Neuronal stem cell (in vitro differentiated cells): Measurements from ENCODE around the gene CACNA1C.

Experiments used
- DNase-seq: peaks from one replicate; pipeline ENCODE4 v3.0.0-alpha.2; 2013; ENCODE audit warnings: low spot score
- H2AFZ ChIP-seq: one replicate; pipeline ENCODE4 v1.6.1; 2013; ENCODE audit warnings: mild to moderate bottlenecking, low read length, inconsistent platforms
- H2AK5ac ChIP-seq: 2 replicates; pipeline ENCODE4 v1.6.1; 2013; ENCODE audit warnings: low read depth, mild to moderate bottlenecking, inconsistent platforms, low read length, moderate library complexity, mixed read lengths
- H2BK120ac ChIP-seq: 2 replicates; pipeline ENCODE4 v1.6.1; 2013; ENCODE audit warnings: low read depth, mild to moderate bottlenecking, inconsistent platforms, low read length, moderate library complexity, mixed read lengths
- H2BK12ac ChIP-seq: one replicate; pipeline ENCODE4 v1.6.1; 2013; ENCODE audit warnings: low read length, inconsistent platforms
- H2BK15ac ChIP-seq: 2 replicates; pipeline ENCODE4 v1.6.1; 2013; ENCODE audit warnings: mild to moderate bottlenecking, low read length, inconsistent platforms, mixed read lengths
- H2BK5ac ChIP-seq: one replicate; pipeline ENCODE4 v1.6.1; 2013; ENCODE audit warnings: inconsistent platforms, mild to moderate bottlenecking, low read length, moderate library complexity
- H3K14ac ChIP-seq: one replicate; pipeline ENCODE4 v1.6.1; 2013; ENCODE audit warnings: low read length, inconsistent platforms
- H3K18ac ChIP-seq: 2 replicates; pipeline ENCODE4 v1.6.1; 2013; ENCODE audit warnings: low read length, inconsistent platforms
- H3K23ac ChIP-seq: 2 replicates; pipeline ENCODE4 v1.6.1; 2013; ENCODE audit warnings: low read depth, mild to moderate bottlenecking, mixed read lengths, low read length, inconsistent platforms; ENCODE audit not compliant: poor library complexity
- H3K27ac ChIP-seq: replicated peaks from 3 replicates; pipeline ENCODE4 v1.5.1; 2013; ENCODE audit warnings: low read length, inconsistent platforms
- H3K27me3 ChIP-seq, 3 experiments: 2 replicates each; pipeline ENCODE4 v1.6.1; 2013; ENCODE audit warnings: low read length in 3 of 3, mild to moderate bottlenecking in 2 of 3, inconsistent platforms in 1 of 3, low read depth in 1 of 3, mixed read lengths in 1 of 3, moderate library complexity in 1 of 3; ENCODE audit not compliant: control insufficient read depth in 3 of 3, insufficient read depth in 3 of 3
- H3K36me3 ChIP-seq, 2 donors: replicated peaks in 1 of 2; 2 replicates each; pipeline ENCODE4 v1.6.1; 2013; ENCODE audit warnings: low read length in 2 of 2; ENCODE audit not compliant: control insufficient read depth in 2 of 2, insufficient read depth in 2 of 2
- H3K4ac ChIP-seq: 2 replicates; pipeline ENCODE4 v1.6.1; 2013; ENCODE audit warnings: inconsistent platforms, mild to moderate bottlenecking, low read length, moderate library complexity
- H3K4me1 ChIP-seq, 2 donors: 1 replicate in 1 of 2; 2 replicates in 1 of 2; pipeline ENCODE4 v1.6.1; 2013; ENCODE audit warnings: low read length in 2 of 2, low read depth in 1 of 2; ENCODE audit not compliant: control insufficient read depth in 2 of 2, insufficient read depth in 1 of 2
- H3K4me2 ChIP-seq: one replicate; pipeline ENCODE4 v1.6.1; 2013; ENCODE audit warnings: mild to moderate bottlenecking, low read length, inconsistent platforms; ENCODE audit not compliant: insufficient read depth, poor library complexity, severe bottlenecking
- H3K4me3 ChIP-seq, 2 donors: 2 replicates each; pipeline ENCODE4 v1.5.1; 2013; ENCODE audit warnings: low read length in 2 of 2, mild to moderate bottlenecking in 2 of 2, inconsistent platforms in 1 of 2, moderate library complexity in 1 of 2
- H3K79me1 ChIP-seq: one replicate; pipeline ENCODE4 v1.6.1; 2013; ENCODE audit warnings: low read depth, mild to moderate bottlenecking, inconsistent platforms, low read length, moderate library complexity
- H3K9ac ChIP-seq: one replicate; pipeline ENCODE4 v1.6.1; 2013; ENCODE audit warnings: mild to moderate bottlenecking, low read depth, low read length, inconsistent platforms; ENCODE audit not compliant: poor library complexity
- H3K9me3 ChIP-seq, 2 donors: replicated peaks in 1 of 2; 2 replicates each; pipeline versions ENCODE3 to v1.6.1; 2013; ENCODE audit warnings: low read length in 2 of 2, mild to moderate bottlenecking in 2 of 2, inconsistent platforms in 1 of 2, low read depth in 1 of 2, mixed read lengths in 1 of 2, moderate library complexity in 1 of 2; ENCODE audit not compliant: control insufficient read depth in 2 of 2, insufficient read depth in 1 of 2
- H4K8ac ChIP-seq: one replicate; pipeline ENCODE4 v1.6.1; 2013; ENCODE audit warnings: low read depth, mild to moderate bottlenecking, inconsistent platforms, low read length, moderate library complexity
- H4K91ac ChIP-seq: one replicate; pipeline ENCODE4 v1.6.1; 2013; ENCODE audit warnings: low read length, low read depth, mild to moderate bottlenecking, inconsistent platforms; ENCODE audit not compliant: poor library complexity
- WGBS, 2 donors: extraction: QIAGEN DNeasy Blood & Tissue Kit; methylation state at CpG; one replicate each; pipeline ENCODE4 v1.1.7; 2013; ENCODE audit warnings: missing lambda C conversion rate in 2 of 2, mixed read lengths in 1 of 2; ENCODE audit not compliant: insufficient read length in 2 of 2, insufficient replicate concordance in 1 of 2; ENCODE audit errors: extremely low coverage in 2 of 2; 5-methylcytosine and 5-hydroxymethylcytosine counted together

CACNA1C gene

DNA sequence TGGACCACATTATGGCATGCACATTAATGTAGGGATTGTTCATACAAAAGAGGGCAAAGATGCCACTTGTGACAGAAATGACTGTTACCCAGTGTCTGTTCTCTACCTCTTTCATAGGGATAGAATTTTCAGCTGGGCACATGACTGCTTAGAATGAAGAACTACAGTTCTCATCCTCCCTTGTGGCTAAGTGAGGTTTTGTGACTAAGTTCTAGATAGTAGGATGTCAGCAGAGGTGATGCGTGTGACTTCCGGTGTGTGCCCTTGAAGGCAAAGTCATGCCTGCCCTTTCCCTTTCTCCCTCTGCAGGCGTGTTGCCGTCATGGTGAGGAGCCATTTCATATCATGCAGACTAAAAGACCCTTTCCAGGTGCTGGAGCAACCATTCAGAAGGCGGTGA is 99.3 kb downstream of the CACNA1C start:
- peaks cover 0 to 18% of the 10 kb centered on the region in 2 donors for H3K4me1 ChIP-seq
- no peak overlapping the region for H2BK15ac ChIP-seq
- H2BK5ac ChIP-seq: no peak overlapping the region
- no peaks in the 10 kb centered on the region for H3K36me3 ChIP-seq
- H2BK12ac ChIP-seq: no peak overlapping the region
- H3K4ac ChIP-seq: no peak overlapping the region
- no peak overlapping the region for H2AK5ac ChIP-seq
- no CpG with 5 or more reads among the region's 5 CpGs for WGBS, 2 donors
- no peak overlapping the region for H3K14ac ChIP-seq
- no peak overlapping the region for H3K18ac ChIP-seq
- no peak overlapping the region for H3K23ac ChIP-seq
- no peak overlapping the region for H4K8ac ChIP-seq
- H3K79me1 ChIP-seq: no peaks in the 10 kb centered on the region
- no peak overlapping the region for H3K4me3 ChIP-seq
- H3K9me3 ChIP-seq: no peaks in the 10 kb centered on the region
- H3K27me3 ChIP-seq: peaks cover 0 to 4% (median 0%) of the 10 kb centered on the region in 3 experiments
- H4K91ac ChIP-seq: no peak overlapping the region
- no peak overlapping the region for H3K9ac ChIP-seq
- H3K4me2 ChIP-seq: no peak overlapping the region
- no peak overlapping the region for H3K27ac ChIP-seq
- H2AFZ ChIP-seq: no peak overlapping the region
- DNase-seq: no peak
- H2BK120ac ChIP-seq: no peak overlapping the region

DNA sequence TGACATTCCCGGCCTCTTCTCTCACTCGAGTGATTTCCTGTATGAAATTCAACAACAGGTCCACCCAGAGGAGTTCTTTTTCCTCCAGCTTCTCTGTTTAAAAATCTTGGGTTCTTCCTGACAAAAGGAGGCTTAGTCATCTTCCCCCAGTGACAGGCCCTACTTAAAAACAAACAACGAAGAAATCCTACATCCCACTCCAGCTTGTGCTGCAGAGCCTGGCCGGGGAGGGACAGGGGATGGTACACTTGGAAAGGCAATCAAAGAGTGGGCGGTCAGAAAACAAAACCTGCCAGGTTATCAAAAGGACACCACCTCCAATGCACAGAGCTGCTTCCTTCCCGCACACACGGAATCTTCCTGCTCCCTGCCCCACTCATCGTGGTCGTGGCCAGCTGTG is 101.3 kb downstream of the CACNA1C start:
- H3K27ac ChIP-seq: peak overlapping the region; percentile 46
- H3K14ac ChIP-seq: no peak overlapping the region
- H3K36me3 ChIP-seq: no peaks in the 10 kb centered on the region
- peaks cover 0 to 4% (median 0%) of the 10 kb centered on the region in 3 experiments for H3K27me3 ChIP-seq
- H3K4ac ChIP-seq: no peak overlapping the region
- peak overlapping the region; percentile 72 for H3K18ac ChIP-seq
- H3K4me1 ChIP-seq: peaks cover 0 to 18% of the 10 kb centered on the region in 2 donors
- no peak overlapping the region for H4K91ac ChIP-seq
- H2AK5ac ChIP-seq: no peak overlapping the region
- no peaks in the 10 kb centered on the region for H3K79me1 ChIP-seq
- WGBS, 2 donors: no CpG with 5 or more reads among the region's 9 CpGs
- H2BK120ac ChIP-seq: no peak overlapping the region
- peak overlapping the region; percentile 38 for H2AFZ ChIP-seq
- H2BK15ac ChIP-seq: peak overlapping the region; percentile 28
- peak overlapping the region; percentile 13 for H2BK5ac ChIP-seq
- no peak overlapping the region for H3K9ac ChIP-seq
- H4K8ac ChIP-seq: no peak overlapping the region
- H3K4me3 ChIP-seq: no peak overlapping the region
- no peak overlapping the region for H2BK12ac ChIP-seq
- no peaks in the 10 kb centered on the region for H3K9me3 ChIP-seq
- H3K23ac ChIP-seq: no peak overlapping the region
- peak overlapping the region; percentile 35 for H3K4me2 ChIP-seq
- DNase-seq: no peak

DNA sequence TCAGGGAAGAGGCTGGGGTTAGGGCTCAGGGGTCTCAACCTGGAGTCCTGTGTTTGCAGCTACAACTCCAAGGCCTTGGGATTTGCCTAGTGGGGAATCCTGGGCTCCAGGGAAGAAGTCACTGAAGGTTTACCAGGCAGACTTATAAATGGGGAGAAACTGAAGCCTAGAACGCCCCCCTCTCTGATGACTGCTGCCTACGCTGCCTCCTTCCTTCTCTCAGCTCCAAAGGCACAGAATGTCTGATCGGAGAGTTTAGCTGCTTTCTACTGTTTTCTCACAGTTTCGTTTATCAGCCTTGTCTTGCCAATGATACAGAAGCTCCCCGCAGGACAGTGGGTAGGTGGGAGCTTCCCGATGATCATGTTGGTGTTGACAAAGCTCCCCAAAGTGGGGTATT is 101.7 kb downstream of the CACNA1C start:
- Histone ChIP-seq H3K4me1 (peaks cover 0 to 18% of the 10 kb centered on the region in 2 donors), H3K9me3 (no peaks in the 10 kb centered on the region), H3K9ac (no peak overlapping the region), H2BK12ac (no peak overlapping the region), H2AFZ (no peak overlapping the region), H3K79me1 (no peaks in the 10 kb centered on the region), H2BK5ac (peak overlapping the region; percentile 13), H2BK120ac (no peak overlapping the region), H3K4me3 (no peak overlapping the region), H4K91ac (no peak overlapping the region), H2AK5ac (no peak overlapping the region), H3K23ac (no peak overlapping the region), H3K4me2 (peak overlapping the region; percentile 35), H2BK15ac (peak overlapping the region; percentile 28), H3K14ac (no peak overlapping the region), H3K36me3 (no peaks in the 10 kb centered on the region), H4K8ac (no peak overlapping the region), H3K4ac (no peak overlapping the region), H3K27ac (peak overlapping the region; percentile 46), H3K18ac (peak overlapping the region; percentile 88), H3K27me3 (peaks cover 0 to 4% (median 0%) of the 10 kb centered on the region in 3 experiments)
- no CpG with 5 or more reads among the region's 6 CpGs for WGBS, 2 donors
- DNase-seq: no peak

DNA sequence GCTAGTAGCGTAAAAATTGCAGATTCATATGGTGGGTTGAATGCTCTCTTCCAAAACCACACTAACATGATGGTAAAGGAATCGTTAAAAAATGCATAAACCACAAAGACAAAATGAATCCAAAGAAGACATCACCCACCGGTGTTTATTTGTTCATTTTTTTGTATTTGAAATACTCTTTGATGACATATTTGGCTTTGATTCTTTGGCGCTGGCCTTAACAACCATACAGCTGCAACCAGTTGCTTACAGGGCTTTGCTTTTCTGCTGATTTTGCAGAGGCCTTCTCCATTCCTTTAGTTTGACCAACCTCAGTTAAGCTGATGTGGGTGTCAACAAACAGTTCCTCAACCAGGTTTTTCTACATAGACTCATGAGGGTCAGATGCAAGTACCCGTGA is 103.5 kb downstream of the CACNA1C start:
- Histone ChIP-seq H3K9me3 (no peaks in the 10 kb centered on the region), H2BK15ac (no peak overlapping the region), H3K4ac (no peak overlapping the region), H3K27ac (no peak overlapping the region), H3K18ac (no peak overlapping the region), H4K91ac (no peak overlapping the region), H3K14ac (no peak overlapping the region), H3K4me3 (no peak overlapping the region), H3K27me3 (peaks cover 0 to 4% (median 0%) of the 10 kb centered on the region in 3 experiments), H2AFZ (no peak overlapping the region), H3K36me3 (no peaks in the 10 kb centered on the region), H4K8ac (no peak overlapping the region), H3K9ac (no peak overlapping the region), H2BK5ac (no peak overlapping the region), H3K23ac (no peak overlapping the region), H2BK12ac (no peak overlapping the region), H3K4me1 (peaks cover 0 to 18% of the 10 kb centered on the region in 2 donors), H2AK5ac (no peak overlapping the region), H3K79me1 (no peaks in the 10 kb centered on the region), H3K4me2 (no peak overlapping the region), H2BK120ac (no peak overlapping the region)
- no peak for DNase-seq
- WGBS, 2 donors: no CpG with 5 or more reads among the region's 5 CpGs
